ENCODE measurements around the gene MYCT1.

Gene MYCT1

GRCh38 chr6:152695372-152696045, 2.2 kb upstream of the MYCT1 start:
- Histone ChIP-seq H3K27me3 (replicated peaks; ENCODE audit: control insufficient read depth, insufficient read depth, low read length) (no peaks in the 10 kb centered on the region), H3K4me3 (replicated peaks; ENCODE audit: low read depth, low read length) (no peak overlapping the region), H3K36me3 (ENCODE audit: control insufficient read depth, insufficient read depth, low read length) (no peaks in the 10 kb centered on the region)
- TF ChIP-seq CTCF (IDR thresholded peaks at IDR 0.05; ENCODE audit: insufficient read depth, low read length, poor library complexity, severe bottlenecking) = no peak
- no peak for DNase-seq (ENCODE audit: extremely low read depth, insufficient read length)

- TF ChIP-seq CTCF (IDR thresholded peaks at IDR 0.05; ENCODE audit: insufficient read depth, low read length, poor library complexity, severe bottlenecking) = no peak
- H3K4me3 ChIP-seq (replicated peaks; ENCODE audit: low read depth, low read length) = no peak overlapping the region
- DNase-seq (ENCODE audit: extremely low read depth, insufficient read length) = no peak
These were observed 1.2 kb upstream of the MYCT1 start for GRCh38 chr6:152696522-152696921.

DNA sequence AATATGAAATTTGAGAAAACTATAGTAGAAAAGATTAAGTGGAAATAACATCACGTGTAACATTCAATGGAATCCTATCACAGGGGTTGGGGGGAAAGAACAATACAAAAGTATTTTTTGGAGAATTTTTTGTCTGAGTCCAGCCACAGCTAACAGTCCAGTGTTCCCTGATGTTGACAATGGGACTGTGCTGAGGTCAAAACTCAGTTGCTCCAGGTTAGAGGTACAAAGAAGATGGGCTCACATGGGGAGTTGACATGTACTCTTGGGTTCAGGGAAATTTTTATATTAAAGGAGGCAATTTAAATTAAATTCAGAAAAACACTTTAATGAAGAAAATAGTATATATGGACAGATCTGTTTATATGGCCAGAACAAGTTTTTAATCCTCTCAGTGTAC, 995 bp downstream of the MYCT1 start:
- Histone ChIP-seq H3K36me3 (ENCODE audit: control insufficient read depth, insufficient read depth, low read length) (no peaks in the 10 kb centered on the region), H3K4me3 (replicated peaks; ENCODE audit: low read depth, low read length) (no peak overlapping the region), H3K27me3 (replicated peaks; ENCODE audit: control insufficient read depth, insufficient read depth, low read length) (no peaks in the 10 kb centered on the region)
- TF ChIP-seq CTCF (IDR thresholded peaks at IDR 0.05; ENCODE audit: insufficient read depth, low read length, poor library complexity, severe bottlenecking) = no peak
- DNase-seq (ENCODE audit: extremely low read depth, insufficient read length) = no peak

More at GRCh38 chr6:152696522-152696921, 1.2 kb upstream of the MYCT1 start:
- H3K27me3 ChIP-seq (replicated peaks; ENCODE audit: control insufficient read depth, insufficient read depth, low read length) = no peaks in the 10 kb centered on the region
- no peaks in the 10 kb centered on the region for H3K36me3 ChIP-seq (ENCODE audit: control insufficient read depth, insufficient read depth, low read length)

- DNase-seq (ENCODE audit: extremely low read depth, insufficient read length) = no peak
- Histone ChIP-seq H3K27me3 (replicated peaks; ENCODE audit: control insufficient read depth, insufficient read depth, low read length) (no peaks in the 10 kb centered on the region), H3K36me3 (ENCODE audit: control insufficient read depth, insufficient read depth, low read length) (no peaks in the 10 kb centered on the region), H3K4me3 (replicated peaks; ENCODE audit: low read depth, low read length) (no peak overlapping the region)
- no peak for TF ChIP-seq CTCF (IDR thresholded peaks at IDR 0.05; ENCODE audit: insufficient read depth, low read length, poor library complexity, severe bottlenecking)
These were observed 2.7 kb downstream of the MYCT1 start for GRCh38 chr6:152700427-152700826.

- no peaks in the 10 kb centered on the region for H3K27me3 ChIP-seq (replicated peaks; ENCODE audit: control insufficient read depth, insufficient read depth, low read length)
- no peak for DNase-seq (ENCODE audit: extremely low read depth, insufficient read length)
- H3K4me3 ChIP-seq (replicated peaks; ENCODE audit: low read depth, low read length) = no peak overlapping the region
- H3K36me3 ChIP-seq (ENCODE audit: control insufficient read depth, insufficient read depth, low read length) = no peaks in the 10 kb centered on the region
- TF ChIP-seq CTCF (IDR thresholded peaks at IDR 0.05; ENCODE audit: insufficient read depth, low read length, poor library complexity, severe bottlenecking) = no peak
These were observed 3.6 kb downstream of the MYCT1 start for GRCh38 chr6:152701081-152701862.
